Right lung (tissue), 10 donors: Measurements from ENCODE around the gene MEF2A. TPM values are rescaled to one million over a fixed set of nuclear protein-coding genes. Genes with fewer than 3 reads are reported as not detected.
"Not testable (repeated sequence)": the region's sequence is repeated elsewhere in the genome, so short reads cannot be mapped to it uniquely, and the experiment has no call there.

Experiments used
- DNase-seq, 2 donors: peaks; one replicate each; pipeline ENCODE4 v3.0.0-alpha.2; 2013
- long read RNA-seq, 8 donors: transcript quantifications; one replicate each; lab custom pipeline, GENCODE V29; 2026
- polyA plus RNA-seq, 5 donors: library from polyadenylated mRNA; unstranded; fragments of 120-200 nt; gene quantifications; one replicate each; pipeline versions ENCODE4 v1.2.1 to v1.2.3, GENCODE V29; 2013; ENCODE audit warnings: inconsistent platforms in 1 of 5, low replicate concordance in 1 of 5; ENCODE audit not compliant: insufficient read length in 5 of 5, insufficient read depth in 1 of 5

The MEF2A gene
- 10 to 100 TPM; 47.3 to 74.0 (median 64.3) TPM for polyA plus RNA-seq
- long read RNA-seq, donor 1, full-length matches to known transcripts: 9 of 17 reads
- long read RNA-seq, donor 1, partial matches to known transcripts: 8 of 17 reads
- long read RNA-seq, donor 1, other reads (novel, unspliced or antisense): 0 of 17 reads
- long read RNA-seq, donor 2, full-length matches to known transcripts: 3 of 3 reads
- long read RNA-seq, donor 2, partial matches to known transcripts: 0 of 3 reads
- long read RNA-seq, donor 2, other reads (novel, unspliced or antisense): 0 of 3 reads
- long read RNA-seq, donor 3, full-length matches to known transcripts: 8 of 18 reads
- long read RNA-seq, donor 3, partial matches to known transcripts: 10 of 18 reads
- long read RNA-seq, donor 3, other reads (novel, unspliced or antisense): 0 of 18 reads
- long read RNA-seq, donor 4, full-length matches to known transcripts: 7 of 45 reads
- long read RNA-seq, donor 4, partial matches to known transcripts: 38 of 45 reads
- long read RNA-seq, donor 4, other reads (novel, unspliced or antisense): 0 of 45 reads
- long read RNA-seq, donor 5, full-length matches to known transcripts: 13 of 21 reads
- long read RNA-seq, donor 5, partial matches to known transcripts: 8 of 21 reads
- long read RNA-seq, donor 5, other reads (novel, unspliced or antisense): 0 of 21 reads
- long read RNA-seq, donor 6, full-length matches to known transcripts: 9 of 23 reads
- long read RNA-seq, donor 6, partial matches to known transcripts: 14 of 23 reads
- long read RNA-seq, donor 6, other reads (novel, unspliced or antisense): 0 of 23 reads
- long read RNA-seq, donor 7, full-length matches to known transcripts: 11 of 18 reads
- long read RNA-seq, donor 7, partial matches to known transcripts: 7 of 18 reads
- long read RNA-seq, donor 7, other reads (novel, unspliced or antisense): 0 of 18 reads
- long read RNA-seq, donor 8, full-length matches to known transcripts: 7 of 12 reads
- long read RNA-seq, donor 8, partial matches to known transcripts: 5 of 12 reads
- long read RNA-seq, donor 8, other reads (novel, unspliced or antisense): 0 of 12 reads

DNA sequence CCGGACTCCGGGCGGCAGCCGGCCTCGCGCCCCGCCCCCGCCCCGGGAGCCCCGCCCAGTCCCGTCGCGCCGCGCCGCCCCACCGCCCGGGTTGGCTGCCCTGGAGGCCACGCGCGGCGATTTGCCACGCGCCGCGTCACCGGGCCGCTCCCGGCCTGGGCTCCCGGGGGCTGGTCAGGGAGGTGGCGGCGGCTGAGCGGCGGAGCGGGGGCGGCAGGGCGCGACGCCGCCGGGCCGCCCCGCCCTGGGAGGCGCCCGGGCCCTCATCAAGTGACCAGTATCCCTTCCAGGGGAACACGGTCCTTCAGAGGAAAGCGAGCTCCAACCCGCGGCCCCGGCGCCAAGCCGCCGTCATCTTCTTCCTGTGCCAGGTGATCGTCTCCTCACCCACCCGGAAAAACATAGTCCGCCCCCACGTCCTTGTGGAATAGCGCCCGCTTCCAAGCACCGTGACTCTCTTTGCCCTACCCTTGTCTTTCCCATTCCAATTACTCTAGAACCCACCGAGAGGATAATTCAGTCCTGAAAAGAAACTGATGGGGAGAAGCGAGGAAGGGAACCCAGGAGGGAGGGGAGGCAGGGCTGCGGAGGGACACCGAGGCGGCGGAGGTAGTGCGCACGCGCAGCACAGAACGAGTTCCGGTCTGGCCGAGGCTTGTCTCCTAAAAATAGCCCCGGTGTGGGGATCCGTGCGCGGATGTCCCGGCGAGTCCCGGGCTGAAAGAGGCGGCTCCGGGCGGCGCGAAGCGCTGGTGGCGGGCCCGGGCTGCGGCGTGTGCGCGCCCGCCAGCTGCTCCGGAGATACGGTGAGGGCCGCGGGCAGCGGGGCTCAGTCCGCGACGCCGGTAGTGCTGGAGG, at the start of gene MEF2A:
Gene MEF2A (plus strand): TSS at position 686 of the 858 bp plus-strand sequence. CDS start 67,136 bp downstream, outside the sequence.
- DNase-seq: peak; percentile 95 to 96

DNA sequence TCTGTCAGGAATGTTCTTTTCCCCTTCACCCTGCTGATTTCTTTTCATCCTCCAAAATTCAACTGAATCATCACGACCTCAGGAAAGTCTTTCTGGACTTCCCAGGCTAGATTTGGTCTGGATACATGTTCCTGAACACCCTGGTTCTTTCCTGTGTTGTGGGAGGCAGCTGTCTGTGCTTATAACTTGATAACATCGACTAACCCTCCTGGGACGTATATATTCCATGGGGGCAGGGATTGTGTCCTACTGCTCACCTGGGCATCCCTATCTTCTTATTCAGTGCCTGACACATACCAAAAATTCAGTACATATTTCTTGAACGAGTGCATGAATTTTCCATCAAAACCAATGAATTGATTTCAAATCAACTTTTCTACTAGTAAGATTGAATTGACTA, 47.6 kb upstream of the MEF2A start:
- no peak for DNase-seq

DNA sequence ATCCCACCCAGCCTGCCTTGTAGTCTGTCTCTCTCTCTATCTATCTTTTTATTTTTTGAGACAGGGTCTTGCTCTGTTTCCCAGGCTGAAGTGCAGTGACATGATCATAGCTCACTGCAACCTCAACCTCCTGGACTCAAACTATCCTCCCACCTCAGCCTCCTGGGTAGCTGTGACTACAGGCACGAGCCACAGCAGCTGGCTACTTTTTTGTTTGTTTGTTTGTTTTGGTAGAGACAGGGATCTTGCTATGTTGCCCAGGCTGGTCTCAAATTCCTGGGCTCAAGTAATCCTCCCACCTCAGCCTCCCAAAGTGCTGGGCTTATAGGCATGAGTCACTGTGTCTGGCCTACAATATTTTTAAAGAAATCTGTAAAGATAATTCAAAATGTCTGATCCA, 46.4 kb upstream of the MEF2A start:
- DNase-seq: not testable (repeated sequence)

DNA sequence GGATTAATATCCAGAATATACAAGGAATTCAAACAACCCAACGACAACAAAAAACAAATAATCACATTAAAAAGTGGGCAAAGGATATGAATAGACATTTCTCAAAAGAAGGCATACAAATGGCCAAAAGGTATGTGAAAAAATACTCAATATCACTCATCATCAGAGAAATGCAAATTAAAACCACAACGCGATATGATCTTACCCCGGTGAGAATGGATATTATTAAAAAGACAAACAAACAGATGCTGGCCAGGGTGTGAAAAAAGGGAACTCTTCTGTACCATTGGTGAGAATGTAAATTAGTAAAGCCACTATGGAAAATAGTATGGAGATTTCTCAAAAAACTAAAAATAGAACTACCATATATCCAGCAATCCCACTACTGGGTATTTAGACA, 43.5 kb upstream of the MEF2A start:
- no peak for DNase-seq

DNA sequence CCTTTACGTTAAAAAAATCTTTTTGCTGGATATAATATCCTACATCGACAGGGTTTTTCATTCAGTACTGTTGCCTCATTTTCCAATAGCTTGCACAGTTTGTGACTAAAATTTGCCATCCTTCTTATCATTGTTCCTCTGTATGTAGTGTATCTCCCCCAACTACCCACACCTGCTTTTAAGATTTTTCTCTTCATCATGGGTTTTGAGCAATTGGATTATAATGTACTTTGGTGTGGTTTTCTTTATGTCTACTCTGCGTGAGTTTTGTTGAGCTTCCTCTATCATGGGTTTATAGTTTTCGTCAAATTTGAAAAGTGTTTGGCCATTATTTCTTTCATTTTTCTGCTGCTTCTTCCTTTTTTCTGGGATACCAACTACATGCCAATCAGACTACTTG, 39.6 kb upstream of the MEF2A start:
- DNase-seq: no peak

DNA sequence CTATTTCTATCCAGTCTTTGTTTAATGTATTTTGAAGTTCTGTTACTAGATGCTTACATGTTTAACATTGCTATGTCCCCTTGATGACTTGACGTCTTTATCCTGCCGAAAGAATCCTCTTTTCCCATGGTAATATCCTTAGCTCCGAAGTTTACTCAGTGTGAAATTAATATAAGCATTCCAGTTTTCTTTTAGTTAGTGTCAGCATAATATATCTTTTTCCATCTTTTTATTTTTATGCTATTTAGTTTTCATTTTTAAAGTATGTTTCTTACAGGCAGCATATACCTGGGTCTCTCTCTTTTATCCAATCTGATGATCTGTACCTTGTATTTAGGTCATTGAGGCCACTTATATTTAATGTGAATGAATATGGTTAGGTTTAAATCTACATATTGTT, 39.1 kb upstream of the MEF2A start:
- no peak for DNase-seq

DNA sequence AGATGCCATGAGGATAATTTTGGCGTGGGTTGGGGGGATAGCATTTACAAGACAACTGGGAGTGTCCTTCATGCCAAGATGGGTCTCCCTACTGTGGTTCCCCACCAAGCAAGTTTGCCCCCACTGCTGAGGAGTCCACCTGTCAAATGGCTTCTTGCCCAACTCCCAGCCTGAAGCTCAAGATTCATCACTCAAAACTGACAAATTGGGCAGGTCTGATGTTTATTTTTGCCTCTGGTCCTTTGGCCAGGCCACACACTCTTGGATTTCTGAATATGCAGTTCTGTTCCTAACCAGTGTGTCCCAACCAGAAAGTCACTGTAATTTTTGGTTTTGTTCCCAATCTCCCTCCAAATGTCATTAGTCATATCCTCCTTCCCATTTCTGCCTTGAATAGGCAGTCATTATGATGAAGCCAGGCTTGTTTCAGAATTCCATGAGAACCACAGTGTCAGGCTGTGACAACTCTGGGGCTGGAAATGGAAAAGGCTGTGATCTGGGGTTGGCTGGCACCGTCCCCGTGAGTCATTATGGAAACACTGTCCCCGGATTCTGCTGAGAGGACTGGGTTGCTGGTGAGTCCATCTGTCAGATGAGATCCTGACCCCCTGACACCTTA, 29.3 kb upstream of the MEF2A start:
- no peak for DNase-seq

DNA sequence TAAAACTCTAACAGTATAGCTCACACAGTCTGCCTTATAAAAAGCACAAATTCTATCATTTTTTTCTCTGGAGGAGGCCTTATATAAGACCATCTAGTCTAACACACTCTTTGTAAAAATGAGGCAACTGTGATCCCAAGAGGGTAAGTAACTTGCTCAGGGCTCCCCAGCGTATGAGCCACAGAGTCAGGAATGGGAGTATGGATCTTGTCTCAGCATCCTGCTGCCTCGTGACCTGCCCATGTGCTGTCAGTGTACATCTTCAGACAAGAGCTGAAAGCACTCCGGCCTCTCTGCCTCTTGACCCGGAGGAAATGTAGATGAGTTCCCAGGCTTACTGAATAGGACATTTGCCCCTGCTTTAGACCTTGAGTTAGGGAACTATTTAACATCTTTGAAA, 28.4 kb upstream of the MEF2A start:
- DNase-seq: no peak

DNA sequence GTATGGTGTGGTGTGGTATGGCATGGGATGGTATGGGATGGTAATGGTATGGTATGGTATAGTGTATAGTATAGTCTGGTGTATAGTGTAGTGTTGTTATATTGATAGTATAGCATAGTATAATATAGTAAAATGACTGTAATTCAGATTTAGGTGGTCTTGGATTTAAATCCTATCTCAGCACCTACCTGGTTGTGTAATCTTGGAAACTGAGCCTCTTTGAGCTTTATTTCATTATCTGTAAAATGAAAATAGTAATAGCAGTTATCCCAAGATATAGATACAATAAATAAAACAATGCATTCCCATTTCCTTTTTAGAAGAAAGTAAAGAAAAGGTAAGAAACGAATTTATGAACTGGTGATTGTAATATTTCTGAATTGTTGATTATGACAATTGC, 27.5 kb upstream of the MEF2A start:
- no peak for DNase-seq

DNA sequence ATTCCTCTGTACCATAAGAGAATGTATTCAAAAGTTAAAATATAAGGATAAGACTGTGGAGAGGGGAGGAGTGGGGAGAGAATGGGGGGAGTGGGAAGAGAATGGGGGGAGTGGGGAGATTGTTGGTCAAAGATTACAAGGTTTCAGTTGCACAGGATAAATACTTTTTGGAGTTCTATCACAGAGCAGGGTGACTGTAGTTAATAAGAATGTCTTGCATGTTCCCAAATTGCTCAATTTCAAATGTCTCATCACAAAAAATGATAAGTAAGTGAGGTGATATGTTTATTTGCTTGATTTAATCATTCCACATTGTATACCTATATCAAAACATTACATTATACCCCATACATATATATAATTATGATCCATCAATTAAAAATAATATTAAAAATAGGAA, 23.0 kb upstream of the MEF2A start:
- DNase-seq: no peak

DNA sequence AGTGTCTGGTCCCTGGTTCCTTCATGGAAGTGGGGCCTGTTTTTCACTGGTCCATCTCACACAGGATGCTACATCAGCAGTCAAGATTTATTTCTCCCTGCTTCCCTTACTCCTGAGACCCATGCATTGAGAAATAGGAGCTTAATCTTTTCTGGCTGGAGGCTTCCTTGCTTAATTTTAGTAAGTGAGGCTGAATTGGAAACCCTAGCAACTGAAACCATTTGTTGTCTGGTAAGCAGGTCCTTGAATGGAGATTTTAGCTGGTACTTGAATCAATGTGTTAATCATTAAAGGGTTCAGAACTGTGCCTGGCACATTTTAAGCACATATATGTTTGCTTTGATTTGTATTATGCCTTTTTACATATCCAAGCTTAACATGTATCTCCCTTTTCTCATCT, 20.2 kb upstream of the MEF2A start:
- DNase-seq: peak in 1 of 2 donors; percentile 19

DNA sequence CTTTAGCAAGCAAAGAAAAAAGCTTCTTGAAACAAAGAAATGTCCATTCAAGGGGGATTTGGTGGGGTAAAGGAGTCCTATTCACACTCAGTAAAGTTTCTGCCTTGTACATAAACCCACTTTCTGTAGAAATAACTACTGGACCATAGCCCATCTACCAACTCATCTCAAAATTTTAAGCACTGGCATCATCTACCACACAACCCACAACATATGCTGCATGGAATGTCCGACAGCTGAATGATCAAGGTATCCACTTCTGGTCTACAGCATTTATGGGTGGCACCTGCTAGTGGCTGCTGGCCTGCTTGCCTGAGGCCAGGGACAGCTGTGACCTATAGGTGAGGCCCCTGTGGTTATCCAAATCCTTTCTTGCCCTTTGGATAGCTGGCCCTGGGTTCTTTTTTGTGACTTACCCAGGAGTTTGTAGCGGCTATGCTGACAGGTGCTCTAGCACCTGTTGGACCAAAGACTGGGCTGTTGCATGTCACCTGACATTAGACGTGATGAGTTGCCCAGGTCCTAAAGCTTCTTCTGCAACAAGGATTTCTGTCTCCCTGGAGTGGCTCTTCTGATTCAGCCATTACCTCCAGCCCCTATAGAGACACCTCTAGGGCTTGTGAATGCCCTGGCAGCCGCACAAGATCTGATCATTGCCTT, 19.2 kb upstream of the MEF2A start:
- DNase-seq: no peak

DNA sequence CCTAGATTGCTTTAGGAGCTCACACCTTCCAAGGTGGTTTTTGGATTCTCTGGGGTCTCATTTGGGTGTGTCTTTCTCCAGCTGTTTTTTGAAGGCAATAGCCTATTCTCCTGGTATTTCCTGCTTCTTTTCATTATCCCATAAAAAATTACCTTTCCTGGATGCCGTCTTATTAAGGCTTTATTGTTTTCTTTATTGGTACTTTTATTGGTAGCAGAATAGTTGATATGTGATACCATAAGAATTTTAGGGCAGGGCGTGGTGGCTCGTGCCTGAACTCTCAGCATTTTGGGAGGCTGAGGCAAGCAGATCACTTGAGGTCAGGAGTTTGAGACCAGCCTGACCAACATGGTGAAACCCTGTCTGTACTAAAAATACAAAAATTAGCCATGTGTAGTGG, 18.3 kb upstream of the MEF2A start:
- DNase-seq: no peak

DNA sequence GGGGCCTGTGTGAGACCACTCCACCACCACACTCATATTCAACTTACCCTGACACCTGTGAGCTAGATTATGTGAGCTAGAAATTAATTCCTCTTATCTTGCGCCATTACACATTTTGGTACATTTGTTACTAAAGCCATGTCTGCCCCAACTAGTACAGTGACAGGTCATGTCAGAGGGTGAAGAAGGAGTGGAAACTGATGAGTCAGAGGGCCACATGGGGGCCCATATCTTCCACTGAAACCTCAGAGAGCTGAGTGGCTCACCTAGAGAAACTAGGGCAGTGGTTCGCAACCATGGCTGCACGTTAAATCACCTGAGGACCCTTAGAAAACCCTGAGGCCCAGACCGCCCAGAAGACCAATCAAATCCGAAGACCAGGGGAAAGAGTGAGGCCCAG, 15.7 kb upstream of the MEF2A start:
- DNase-seq: no peak

DNA sequence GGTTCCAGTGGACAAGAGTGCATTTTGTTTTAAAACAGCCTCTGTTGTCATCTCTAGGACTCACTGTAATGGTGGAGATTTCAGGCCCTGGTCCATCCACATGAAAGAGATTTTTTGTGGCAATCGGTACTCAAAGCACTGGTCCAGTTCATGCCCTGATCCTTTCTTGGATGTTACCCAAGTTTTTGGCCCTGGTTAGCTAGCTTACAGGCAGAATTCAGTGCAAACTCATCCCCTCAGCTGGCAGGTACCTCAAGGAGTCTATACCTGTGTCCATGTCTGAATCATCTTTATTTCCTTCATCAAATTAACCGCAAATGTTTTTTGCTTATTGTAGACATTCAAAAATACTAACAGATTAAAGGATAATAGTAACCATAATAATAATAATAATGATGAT, 13.7 kb upstream of the MEF2A start:
- no peak for DNase-seq

DNA sequence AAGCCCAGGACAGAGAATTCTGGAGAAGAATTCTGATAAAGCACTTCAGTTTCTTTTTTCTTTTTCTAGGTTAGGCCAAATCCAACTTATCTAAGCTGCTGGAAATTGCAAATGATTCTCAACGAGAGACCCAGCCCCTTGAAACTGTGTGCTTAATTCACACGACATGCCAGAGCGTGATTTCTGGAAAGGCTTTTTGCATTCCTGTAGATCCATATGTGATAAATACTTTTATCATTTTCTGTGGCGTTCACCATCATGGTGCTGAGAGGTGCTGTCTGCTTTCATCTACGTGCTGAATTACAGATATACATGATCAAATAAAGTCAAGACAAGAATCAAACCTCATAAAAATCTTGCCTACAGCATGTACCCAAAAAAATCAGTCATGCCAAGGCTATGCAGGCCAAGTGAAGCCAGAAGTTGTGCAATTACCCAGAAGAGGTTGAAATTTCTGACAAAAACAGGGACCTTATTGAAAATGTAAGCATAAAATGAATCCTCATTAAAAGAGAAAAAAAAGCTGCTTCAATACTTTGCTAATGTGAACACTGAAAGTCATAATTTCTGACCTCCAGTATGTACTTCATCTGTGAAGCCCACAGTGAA, 10.8 kb upstream of the MEF2A start:
- DNase-seq: no peak

DNA sequence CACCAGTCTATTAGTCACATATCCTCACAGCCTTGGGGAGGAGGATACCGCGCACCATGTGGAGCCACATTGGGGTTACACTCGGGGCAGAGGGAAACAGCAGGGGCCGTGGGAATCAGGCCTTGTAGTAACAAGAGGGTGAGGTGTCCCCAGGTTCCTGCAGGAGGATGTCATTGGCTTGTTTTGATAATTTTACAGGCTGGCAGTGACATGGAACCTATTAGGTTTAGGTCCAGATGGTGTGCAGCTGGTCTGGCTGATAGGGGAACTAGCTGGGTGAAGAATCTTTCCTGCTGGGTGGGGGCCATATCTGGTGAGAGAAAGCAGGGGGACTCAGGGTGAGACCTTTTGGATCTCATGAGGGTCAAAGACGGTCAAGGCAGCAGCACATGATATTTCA, 9.8 kb upstream of the MEF2A start:
- no peak for DNase-seq

DNA sequence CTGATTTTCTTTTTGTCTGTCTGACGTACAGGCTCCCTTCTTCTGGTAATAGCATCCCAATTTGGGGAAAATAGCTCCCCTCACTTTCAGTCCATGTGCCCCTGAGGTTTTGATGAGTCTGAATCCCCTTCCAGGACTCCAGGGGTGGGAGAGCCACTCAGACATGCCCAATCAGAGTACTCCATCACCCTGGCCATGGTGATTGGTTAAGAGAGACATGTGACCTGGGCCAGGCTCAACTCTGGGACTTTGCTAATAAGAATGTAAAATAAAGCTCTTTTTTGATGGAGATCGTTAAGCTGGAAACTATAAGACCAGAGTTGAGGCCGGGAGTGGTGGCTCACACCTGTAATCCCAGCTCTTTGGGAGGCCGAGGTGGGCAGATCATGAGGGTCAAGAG, 9.2 kb upstream of the MEF2A start:
- no peak for DNase-seq

DNA sequence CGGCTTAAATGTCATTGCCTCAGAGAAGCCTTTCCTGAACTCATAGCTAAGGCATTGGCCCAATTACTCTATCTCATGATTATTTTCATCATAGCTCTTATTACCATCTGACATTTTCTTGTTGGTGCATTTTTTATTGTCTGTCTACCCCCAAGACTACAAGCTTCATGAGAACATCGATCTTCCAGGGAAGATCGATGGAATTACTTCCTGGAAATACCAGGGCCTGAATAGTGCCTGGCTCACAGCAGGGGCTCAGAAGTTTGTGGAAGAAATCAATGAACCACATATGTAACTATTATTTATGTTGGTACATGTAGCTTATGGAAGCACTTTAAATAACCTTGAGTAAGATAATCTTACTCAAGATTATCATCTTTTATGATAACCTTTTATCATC, 7.7 kb upstream of the MEF2A start:
- no peak for DNase-seq

DNA sequence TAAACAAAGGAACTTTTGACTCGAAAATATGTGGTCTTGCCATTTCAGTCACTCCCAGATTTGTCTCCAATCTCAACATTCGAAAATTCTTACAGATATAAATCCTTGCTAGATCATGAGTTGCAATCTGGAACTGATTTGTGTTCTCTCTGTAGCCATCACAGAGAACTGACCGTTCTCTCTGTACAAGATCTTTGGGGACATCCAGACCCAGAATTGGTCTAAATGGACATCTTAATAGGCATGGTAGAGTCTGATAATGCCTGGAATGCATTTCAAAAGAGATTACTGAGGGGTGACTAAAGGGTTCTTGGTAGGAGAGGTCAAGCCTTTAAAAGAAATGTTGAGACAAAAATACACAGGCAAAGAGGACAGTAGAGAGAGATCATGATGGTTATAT, 7.2 kb upstream of the MEF2A start:
- DNase-seq: no peak
